ENCODE results near the gene FAXDC2.
A peak's percentile ranks its signal among the peaks of the same experiment; 100 is the strongest.
"Not testable (repeated sequence)": the region's sequence is repeated elsewhere in the genome, so short reads cannot be mapped to it uniquely, and the experiment has no call there.

Gene FAXDC2

DNA sequence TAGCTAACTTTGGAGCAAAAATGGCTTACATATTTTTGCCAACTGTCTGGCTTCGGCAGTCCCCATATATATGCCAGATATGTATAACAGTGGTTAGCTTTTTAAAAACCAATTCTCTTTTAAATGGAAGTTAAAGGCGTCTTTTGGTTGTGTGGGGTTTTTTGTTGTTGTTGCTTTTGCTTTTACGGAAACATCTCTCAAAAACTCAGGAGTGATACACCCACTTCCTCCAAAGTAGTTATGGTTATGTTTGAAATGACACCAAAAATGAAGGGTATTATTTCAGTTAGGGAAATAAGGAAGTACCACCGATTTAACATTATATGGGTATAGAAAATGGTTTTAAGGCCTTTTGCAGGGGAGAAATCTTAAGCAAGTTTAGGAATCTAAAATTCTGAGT is 10.4 kb upstream of the FAXDC2 start:
- DNase-seq: no peak

DNA sequence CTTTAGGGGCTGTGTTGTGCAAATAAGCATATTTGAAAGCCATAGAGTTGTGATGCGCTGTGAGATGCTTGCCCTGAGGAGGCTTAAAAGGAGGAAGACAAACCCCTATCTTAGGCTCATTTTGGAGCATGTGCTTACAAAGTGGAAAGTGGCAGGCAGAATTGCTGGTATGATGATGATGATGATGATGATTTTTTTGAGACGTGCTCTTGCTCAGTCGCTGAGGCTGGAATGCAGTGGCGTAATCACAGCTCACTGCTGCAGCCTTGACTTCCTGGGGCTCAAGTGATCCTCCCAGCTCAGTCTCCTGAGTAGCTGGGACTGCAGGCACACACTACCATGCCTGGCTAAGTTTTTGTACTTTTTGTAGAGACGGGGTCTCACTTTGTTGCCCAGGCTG is 9.7 kb upstream of the FAXDC2 start:
- no peak for DNase-seq

DNA sequence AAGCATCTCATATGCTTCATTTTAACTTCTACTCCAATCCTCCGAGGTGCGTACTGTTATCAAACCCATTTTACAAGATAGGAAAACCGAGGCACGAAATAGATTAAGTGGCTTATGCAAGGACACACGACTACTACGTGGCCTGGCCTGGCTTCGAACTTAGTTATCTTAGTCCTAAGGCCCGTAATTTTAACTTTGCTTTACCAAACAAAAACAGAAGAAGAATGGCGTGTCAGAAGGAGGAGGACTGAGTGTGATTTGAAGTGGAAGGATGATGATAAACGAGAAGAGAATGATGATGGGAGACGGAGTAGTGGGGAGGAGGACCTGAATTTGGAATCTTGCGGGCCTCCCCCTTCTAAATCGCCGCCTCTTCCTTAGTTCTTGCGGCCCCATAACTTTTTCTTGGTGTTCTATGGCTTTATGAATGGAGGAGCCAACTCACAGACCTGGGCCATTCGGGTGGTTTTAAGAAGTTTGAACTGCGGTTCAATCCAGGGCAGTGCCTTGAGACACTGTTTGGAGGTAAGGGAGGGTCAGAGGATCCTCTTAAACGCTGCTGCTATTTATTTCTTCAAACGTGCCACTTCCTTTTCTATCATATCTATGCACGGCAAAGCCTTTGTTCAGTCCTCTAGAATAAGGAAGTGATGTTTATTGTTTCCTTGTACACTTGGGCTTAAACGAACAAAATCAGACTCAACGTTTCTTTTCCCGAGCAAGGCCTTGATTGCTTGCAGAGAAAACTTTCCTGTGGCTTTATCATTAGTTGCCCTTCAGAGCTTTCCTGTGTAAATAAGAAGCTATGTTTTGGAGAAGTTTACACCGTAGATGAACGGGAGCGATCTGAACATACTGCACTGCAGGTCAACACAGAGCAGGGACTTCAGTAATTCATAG is 8.8 kb upstream of the FAXDC2 start:
- DNase-seq: peak; percentile 0

DNA sequence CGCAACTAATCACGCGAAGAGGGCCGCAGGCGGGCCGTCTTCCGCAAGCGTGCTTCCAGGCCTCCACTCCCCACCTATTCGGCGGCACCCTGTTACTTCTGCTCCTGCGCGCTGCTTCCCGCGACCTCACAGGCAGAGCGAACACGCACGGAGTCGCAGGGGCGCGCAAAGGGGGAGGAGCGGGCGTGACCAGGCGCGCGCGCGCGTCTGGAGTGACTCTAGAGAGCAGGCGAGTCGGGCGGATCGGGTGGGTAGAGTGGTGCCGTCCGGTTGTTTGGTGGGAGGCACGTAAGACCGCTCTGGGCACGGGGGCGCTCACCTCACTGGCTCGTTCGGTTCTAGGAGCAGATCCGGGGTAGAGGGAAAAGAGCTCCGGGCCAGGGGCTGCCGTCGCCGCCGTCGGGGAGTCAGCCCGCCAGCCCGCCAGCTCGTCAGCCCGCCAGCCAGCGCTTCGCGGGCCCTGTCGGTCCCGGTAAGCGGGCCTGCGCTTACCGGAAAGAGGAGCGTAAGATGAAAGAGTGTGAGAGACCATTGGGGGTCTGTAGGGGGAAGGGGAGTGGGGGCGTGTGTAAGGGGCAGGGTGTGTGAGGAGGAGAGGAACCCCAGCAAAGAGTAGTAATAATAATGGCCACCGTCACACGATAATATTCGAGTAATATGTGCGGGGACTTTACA is 8.0 kb upstream of the FAXDC2 start, which contains the start of gene CNOT8:
Gene CNOT8 (plus strand): TSS at position 331 of the 675 bp plus-strand sequence. CDS start 4,652 bp downstream, outside the sequence.
- peak; percentile 95 for DNase-seq

DNA sequence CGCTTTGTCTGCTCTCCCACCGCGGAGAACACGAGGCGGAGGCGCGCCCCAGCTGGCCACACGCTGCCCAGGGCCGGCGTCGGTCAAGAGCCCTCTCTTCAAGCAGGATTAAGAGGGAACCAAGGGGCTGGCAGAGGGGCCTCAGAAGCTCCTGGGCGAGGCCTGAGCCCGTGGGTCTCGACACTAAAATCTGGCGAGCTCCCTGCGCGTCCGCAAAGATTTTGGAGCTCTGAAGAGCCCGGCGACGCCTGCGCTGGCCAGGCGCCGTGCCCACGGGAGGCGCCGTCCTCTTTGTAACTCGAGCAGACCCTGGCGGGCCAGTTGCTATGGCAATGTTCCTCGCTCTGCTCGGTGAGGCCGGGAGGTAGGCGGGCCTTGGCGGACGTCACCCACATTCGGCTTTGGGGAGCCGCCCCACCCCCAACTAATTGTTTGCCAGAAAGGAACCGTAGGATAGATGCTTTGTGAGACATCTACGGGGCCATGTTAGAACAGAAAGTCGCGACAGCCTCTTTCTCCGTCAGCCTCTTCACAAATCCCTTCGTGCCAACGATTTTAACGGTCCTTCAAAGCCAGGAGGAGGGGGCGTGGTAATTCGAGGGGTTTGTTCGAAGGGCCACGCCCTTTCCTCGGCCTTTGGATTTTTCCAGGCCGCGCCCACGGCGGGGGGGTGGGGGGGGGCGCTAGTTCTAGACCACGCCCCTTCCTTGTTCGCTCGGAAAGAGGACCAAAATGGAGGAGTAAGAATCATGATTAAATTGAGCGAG is 7.3 kb upstream of the FAXDC2 start:
- DNase-seq: peak; percentile 93

DNA sequence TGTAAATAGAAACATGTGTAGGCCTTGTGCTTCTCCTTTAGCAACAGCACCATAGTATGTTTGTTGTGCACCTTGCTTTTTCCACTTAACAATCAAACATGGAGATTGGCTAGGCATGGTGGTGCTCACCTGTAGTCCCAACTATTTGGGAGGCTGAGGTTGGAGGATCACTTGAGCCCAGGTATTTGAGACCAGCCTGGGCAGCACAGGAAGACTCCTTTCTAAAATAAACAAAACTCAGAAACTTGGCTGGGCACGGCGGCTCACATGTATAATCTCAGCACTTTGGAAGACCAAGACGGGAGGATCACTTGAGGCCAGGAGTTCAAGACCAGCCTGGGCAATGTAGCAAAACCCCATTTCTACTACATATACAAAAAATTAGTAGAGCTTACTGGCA is 948 bp upstream of the FAXDC2 start:
- no peak for DNase-seq

DNA sequence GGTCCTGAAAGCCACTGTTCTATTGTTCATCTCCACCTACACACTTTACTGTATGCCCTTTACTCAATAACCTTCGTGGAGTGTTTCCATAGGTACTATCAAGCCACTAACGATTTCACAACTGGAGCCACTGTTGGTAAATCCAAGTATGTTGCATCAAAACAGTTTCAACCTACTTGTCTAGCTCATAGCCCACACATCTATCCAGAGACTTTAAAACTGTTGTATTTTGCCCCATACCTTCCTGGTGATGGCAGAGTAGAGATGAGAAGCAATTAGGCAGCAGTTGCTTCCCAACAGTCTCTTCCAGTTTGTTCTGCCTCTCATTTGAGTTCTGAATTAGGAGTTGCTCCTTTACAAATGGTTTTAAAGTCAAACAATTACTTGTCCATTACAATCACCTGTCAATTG is 607 bp downstream of the FAXDC2 start:
- DNase-seq: no peak

DNA sequence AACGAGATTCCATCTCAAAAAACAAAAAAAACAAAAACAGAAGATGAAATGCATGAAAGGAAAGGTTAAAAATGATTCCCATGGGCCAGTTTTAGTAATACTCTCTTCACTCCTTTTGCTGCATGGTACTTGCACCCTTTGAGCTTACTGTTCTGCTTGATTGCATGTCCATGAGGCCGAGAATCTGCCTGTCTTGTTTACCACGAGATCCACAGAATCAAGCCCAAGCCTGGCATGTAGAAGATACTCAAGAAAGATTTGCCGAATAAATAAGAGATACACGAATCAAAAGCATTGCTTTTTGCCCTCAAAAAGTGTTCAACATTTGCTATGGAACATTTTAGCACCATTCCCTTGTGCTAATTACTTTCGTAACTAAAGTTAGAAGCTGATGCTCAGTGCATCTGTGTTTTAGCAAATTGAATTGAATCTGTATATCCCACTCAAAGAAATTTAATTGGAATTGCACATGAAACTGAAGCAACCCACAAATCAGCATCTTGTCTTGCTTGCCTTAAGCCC is 1.1 kb downstream of the FAXDC2 start:
- no peak for DNase-seq

DNA sequence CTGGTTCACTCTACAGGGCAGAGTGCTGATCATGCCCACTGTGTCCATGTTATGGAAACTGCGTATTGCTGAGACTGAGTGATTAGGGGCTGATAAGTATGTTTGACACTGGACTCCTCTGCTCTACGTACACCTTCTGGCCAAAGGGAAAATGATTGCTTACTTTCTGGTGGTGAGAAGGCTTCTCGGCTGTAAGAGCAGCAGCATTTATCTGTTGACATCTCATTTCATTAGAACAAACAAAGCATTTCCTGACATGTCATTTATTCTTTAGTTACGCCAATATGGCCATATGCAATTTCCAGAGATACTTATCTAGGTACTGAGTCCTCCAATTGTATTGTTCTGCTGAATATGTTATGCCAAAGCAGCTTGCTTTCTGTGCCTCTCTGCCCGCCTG is 5.6 kb downstream of the FAXDC2 start:
- DNase-seq: peak; percentile 23

DNA sequence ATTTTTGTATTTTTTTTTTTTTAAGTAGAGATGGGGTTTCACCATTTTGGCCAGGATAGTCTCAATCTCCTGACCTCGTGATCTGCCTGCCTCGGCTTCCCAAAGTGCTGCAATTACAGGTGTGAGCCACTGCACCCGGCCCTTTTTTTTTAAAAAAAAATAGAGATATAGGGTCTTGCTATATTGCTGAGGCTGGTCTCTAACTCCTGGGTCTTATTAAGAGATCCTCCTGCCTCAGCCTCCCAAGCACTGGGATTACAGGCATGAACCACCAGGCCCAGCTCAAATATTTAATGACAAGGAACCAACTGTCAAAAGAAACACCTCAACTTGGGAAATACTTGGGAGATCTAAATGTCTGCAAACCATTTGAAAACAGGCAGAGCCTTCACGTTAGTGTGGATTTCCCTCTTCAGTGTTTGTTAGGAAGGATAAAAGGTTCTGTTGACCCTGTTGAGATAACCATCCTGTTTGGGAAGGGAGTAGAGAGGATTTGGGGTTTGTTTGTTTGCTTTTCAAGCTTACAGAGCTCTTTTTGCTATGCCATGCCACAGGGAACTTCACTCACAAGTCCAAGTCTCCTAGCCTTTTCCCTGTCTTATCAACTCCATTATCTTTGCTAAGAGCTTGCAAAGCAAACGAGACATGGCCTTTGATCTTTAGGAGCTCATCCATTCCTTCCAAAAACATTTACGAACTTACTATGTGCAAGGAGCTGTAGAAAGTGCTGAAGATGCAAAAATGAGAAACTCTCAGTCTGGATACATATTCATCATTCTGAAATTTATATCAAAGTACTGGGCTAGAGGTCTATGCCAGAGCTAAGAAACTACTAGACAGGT is 7.5 kb downstream of the FAXDC2 start:
- no peak for DNase-seq

DNA sequence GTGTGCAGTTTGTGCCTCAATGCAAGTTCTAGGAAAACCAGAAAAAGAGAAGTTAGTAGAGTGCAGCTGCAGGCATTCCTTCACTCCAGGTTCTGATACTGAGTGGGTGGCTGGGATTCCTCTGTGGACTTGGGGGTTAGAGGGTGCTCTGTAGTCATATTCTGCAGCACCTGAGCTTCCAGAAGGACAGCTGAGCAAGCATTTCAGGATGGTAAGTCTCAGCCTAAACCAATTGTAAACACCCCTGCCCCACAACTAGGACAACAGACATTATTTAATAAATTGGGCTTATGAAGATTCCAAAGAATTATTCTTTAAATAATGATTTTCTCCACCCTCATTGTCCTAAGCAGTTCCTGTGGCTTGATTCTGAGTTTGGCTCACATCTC is 9.1 kb downstream of the FAXDC2 start:
- DNase-seq: no peak

DNA sequence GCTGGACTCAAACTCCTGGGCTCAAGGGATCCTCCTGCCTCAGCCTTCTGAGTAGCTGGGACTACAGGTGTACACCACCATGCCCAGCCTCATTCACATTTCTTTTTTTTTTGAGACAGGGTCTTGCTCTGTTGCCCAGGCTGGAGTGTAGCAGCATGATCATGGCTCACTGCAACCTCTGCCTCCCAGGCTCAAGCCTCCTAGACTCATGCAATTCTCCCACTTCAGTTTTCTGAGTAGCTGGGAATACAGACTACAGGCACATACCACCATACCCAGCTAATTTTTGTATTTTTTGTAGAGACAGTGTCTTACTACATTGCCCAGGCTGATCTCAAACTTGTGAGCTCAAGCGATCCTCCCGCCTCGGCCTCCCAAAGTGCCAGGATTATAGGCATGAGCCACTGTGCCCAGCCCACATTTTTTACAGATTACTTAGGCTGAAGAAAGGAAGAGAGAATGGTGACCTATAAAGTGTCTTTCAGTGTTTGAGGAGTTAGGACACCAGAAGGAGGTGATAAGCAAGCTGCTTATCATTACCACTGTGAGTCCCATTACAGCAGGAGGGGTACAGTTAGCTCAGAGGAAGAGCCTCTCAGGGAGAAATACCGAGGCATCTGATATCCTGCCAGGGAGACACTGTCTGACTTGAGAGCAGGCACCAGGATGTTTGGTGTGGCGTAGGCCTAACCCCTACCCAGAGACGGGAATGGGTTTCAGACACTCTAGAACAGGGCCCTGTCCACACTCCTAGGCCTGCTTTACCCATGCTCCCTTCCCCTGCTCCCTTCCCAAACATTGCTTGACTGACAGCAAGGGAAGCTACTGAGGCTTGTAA is 9.7 kb downstream of the FAXDC2 start:
- no peak for DNase-seq

DNA sequence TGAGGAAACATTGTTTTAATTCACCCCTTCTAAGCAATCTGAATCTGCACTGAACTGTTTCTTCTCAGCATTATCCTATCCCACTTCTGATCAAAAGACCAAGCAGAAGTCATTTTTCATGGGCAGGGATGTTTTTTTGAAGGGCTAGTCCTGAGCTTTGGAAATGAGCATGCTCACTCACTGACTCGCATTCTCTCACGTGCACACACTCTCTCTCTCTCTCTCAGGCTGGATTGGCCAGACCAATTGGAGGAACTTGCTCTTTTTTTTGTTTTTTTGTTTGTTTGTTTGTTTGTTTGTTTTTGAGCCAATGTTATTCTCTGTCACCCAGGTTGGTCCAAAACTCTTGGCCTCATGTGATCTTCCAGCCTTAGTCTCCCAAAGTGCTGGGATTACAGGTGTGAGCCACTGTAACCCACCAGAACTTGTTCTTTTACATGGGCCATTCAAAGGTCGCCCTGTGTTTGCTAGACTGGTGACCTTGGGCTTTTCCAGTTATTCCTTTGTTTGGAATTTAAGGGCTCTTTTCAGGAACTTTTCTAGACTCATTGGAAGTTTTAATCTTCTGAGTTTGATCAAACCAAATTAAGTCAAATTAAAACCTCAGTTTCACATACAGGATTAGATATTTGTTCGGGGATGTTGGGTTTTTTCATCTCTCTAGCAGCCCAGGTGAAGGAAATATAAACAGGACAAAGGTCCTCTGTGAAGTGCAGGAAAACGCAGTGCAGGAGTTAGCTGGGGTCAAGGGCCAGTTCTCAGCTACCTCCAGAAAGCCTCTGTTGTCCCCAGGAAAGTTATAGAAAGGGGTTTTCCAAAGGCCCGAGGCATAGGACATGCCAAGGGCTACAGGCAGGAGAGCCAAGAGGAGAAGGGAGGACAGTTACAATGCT is 13.1 kb downstream of the FAXDC2 start:
- DNase-seq: no peak

DNA sequence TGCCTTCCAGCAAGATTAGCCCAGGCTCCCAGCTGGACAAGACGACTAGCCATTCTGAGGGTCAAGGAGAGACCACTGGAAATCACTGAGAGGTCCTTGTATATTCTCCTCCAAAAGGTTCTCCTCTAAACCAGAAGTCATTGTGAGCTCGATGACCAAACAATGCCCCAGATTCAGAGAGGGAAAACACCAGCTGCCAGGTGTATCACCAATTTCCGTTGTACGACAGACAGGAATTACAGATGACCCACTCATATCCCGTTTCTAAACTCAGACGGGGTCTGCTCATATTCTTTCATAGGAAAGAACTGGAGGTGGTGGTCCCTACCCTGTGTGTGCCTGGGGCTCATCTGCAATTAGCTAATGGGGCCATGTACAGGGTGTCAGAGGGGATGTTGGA is 14.2 kb downstream of the FAXDC2 start:
- no peak for DNase-seq

DNA sequence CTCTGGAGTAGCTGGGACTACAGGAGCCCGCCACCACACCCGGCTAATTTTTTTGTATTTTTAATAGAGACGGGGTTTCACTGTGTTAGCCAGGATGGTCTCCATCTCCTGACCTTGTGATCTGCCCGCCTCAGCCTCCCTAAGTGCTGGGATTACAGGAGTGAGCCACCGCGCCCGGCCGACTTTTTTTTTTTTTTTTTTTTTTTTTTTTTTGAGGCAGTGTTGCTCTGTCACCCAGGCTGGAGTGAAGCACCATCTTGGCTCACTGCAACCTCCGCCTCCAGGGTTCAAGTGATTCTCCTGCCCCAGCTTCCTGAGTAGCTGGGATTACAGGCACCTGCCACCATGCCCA is 14.7 kb downstream of the FAXDC2 start:
- DNase-seq: not testable (repeated sequence)

DNA sequence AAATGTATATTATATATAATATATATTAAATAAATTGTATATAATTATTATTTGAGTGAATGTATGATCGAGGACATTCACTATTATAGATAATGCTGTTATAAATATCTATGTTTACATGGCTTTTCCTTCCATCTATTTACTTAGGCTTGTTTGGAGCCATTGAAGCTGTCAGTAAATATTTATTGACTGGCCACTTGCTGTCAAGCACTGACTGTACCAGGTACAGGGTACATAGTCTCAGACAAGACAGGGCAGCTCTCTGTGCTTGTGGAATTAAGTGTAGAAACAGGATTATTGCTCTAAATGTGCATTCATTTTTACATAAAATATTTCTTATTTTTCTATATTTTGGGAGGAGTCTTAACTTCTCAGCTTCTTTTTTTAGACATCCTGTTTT is 16.4 kb downstream of the FAXDC2 start:
- no peak for DNase-seq

DNA sequence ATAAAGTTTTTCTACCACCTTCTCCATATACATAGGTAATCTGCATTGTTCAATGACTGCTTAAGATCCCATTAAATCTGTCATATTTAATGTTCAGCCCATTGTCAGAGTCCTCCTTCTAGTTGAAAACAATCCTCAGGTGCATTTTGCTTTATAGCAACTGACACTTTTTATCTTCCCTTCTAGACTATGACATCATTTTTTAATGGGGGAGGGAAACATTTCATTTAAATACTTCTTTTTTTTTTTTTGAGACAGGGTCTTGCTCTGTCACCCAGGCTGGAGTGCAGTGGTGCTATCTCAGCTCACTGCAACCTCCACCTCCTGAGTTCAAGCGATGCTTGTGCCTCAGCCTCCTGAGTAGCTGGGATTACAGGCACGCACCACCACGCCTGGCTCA is 17.6 kb downstream of the FAXDC2 start:
- DNase-seq: not testable (repeated sequence)

DNA sequence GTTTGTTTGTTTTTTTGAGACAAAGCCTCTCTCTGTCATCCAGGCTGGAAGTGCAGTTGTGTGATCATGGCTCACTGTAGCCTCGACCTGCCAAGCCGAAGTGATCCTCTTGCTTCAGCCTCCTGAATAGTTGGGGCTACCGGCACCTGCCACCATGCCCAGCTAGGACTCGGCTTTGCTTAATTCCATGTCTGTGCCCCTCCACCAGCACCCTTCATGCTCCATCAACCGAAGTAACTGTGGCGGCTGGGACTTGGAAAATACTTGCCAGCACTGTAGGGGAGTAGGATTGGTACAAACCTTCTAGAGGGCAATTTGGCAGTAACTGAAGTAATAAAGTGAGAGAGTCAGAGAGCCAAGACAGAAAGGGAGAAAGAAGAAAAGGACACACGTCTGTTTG is 19.0 kb downstream of the FAXDC2 start:
- no peak for DNase-seq

DNA sequence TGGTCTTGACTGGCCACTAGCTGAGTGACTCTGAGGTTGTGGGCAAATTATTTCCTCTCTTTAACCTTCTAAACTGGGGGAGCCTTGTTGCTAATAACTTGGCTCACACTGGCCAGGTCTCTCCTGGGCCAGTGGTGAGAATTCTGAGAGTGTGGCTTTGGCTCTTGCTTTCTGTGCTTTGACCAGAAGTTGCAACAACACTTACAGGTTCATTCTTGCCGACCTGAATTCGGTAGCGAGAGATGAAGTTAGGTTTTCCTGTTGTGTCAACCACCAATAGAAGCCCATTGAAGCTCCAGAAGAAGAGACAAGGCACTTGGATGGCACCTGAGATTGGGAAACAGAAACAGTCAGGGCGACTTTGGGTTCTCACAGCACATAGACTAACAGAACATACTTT is 19.8 kb downstream of the FAXDC2 start:
- no peak for DNase-seq

DNA sequence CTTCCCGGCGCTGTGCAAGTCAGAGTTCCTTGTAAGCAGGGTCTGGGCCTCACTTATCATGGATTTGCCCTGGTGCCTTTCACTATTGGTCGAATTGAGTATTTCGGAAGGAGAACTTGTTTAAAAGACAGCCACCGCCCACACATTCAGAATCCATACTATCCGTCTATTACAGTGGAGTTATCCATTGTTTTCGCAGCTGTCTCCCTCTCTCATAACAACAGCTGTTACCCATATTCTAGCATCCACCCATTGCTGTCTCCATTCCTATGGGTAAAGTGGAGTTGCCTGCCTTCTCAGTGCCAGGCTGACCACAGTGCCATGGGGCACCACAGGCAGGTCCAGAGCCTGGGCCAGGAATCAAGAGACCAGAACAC is 20.2 kb downstream of the FAXDC2 start:
- DNase-seq: no peak
